Measurements from ENCODE around the gene CAPRIN1. TPM values are rescaled to one million over a fixed set of nuclear protein-coding genes. Genes with fewer than 3 reads are reported as not detected.

The CAPRIN1 gene
- polyA plus RNA-seq, 1 experiment: 183 TPM

DNA sequence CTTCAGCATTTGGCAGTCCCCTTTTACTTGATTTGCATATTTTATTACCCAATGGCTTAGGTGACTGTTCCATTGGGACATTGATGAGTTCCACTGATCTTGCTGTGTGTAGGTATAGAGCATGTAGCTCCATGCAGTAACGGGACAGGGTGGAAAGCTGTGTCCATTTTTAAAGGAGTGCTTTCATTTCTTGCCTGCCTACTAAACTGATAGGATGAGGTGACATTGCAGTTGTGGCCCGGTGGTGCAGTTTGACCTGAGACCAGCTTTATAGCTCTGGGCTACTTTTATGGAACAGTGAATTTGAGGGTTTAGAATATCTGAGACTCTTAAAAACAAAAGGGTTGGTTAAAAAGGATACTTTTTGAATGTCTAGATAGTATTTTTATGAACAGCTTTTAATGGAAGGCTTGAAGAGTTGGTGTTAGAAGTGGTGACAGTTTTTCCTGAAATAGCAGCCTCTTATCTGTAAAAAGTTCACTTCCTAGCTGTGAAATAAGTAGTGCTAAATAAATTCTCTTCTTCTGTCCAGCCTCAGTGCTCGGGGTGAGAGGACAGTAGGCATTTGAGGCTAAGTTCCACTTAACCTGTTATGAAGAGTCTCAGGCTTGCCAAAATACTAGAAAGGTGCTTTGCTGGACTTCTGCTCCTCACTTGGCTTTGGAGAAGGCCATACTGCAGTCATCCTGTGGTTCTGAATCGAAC lies 80.9 kb downstream of the CAPRIN1 start:
- no peak overlapping the region for H3K4me3 ChIP-seq (ENCODE audit: low read depth, low read length)
- no peaks in the 10 kb centered on the region for H3K27me3 ChIP-seq (ENCODE audit: control insufficient read depth, insufficient read depth, low read length)
- ChIA-PET CTCF (interaction anchor here (1.0 to 1.5 kb wide), 3 partner anchors 9 to 19 kb away, joined by 3 to 4 read pairs (median 3); no protein-coding TSS in a partner anchor), POLR2A (no interaction called here)
- no peak for DNase-seq (ENCODE audit: low read depth)
- H3K36me3 ChIP-seq (ENCODE audit: control insufficient read depth, insufficient read depth, low read length): peaks cover 37% of the 10 kb centered on the region
- TF ChIP-seq CTCF (IDR thresholded peaks at IDR 0.05; ENCODE audit: insufficient read depth, low read depth, low read length): no peak

GRCh38 chr11:34134765-34135164 lies 83.2 kb downstream of the CAPRIN1 start:
- POLR2A ChIA-PET: no interaction called here
- CTCF ChIA-PET: interaction anchor here (1.1 kb wide), 1 partner anchor 224 kb away, joined by 3 read pairs; no protein-coding TSS in a partner anchor
- peaks cover 50% of the 10 kb centered on the region for H3K36me3 ChIP-seq (ENCODE audit: control insufficient read depth, insufficient read depth, low read length)

GRCh38 chr11:34135439-34135838 lies 83.9 kb downstream of the CAPRIN1 start:
- CTCF ChIA-PET: interaction anchor here (0.5 to 1.1 kb wide), 3 partner anchors 15 to 298 kb away, joined by 3 read pairs; no protein-coding TSS in a partner anchor
- POLR2A ChIA-PET: no interaction called here
- H3K4me3 ChIP-seq (ENCODE audit: low read depth, low read length): no peak overlapping the region
- no peak for DNase-seq (ENCODE audit: low read depth)
- no peaks in the 10 kb centered on the region for H3K27me3 ChIP-seq (ENCODE audit: control insufficient read depth, insufficient read depth, low read length)
- peaks cover 50% of the 10 kb centered on the region for H3K36me3 ChIP-seq (ENCODE audit: control insufficient read depth, insufficient read depth, low read length)
- no peak for TF ChIP-seq CTCF (IDR thresholded peaks at IDR 0.05; ENCODE audit: insufficient read depth, low read depth, low read length)

More at GRCh38 chr11:34134765-34135164, 83.2 kb downstream of the CAPRIN1 start:
- no peak for DNase-seq (ENCODE audit: low read depth)
- TF ChIP-seq CTCF (IDR thresholded peaks at IDR 0.05; ENCODE audit: insufficient read depth, low read depth, low read length): no peak
- H3K27me3 ChIP-seq (ENCODE audit: control insufficient read depth, insufficient read depth, low read length): no peaks in the 10 kb centered on the region
- no peak overlapping the region for H3K4me3 ChIP-seq (ENCODE audit: low read depth, low read length)

GRCh38 chr11:34136420-34136819 lies 84.9 kb downstream of the CAPRIN1 start:
- DNase-seq (ENCODE audit: low read depth): no peak
- no peak for TF ChIP-seq CTCF (IDR thresholded peaks at IDR 0.05; ENCODE audit: insufficient read depth, low read depth, low read length)
- Histone ChIP-seq H3K4me3 (ENCODE audit: low read depth, low read length) (no peak overlapping the region), H3K27me3 (ENCODE audit: control insufficient read depth, insufficient read depth, low read length) (no peaks in the 10 kb centered on the region), H3K36me3 (ENCODE audit: control insufficient read depth, insufficient read depth, low read length) (peaks cover 49% of the 10 kb centered on the region)
- POLR2A ChIA-PET: no interaction called here
- CTCF ChIA-PET: no interaction called here

DNA sequence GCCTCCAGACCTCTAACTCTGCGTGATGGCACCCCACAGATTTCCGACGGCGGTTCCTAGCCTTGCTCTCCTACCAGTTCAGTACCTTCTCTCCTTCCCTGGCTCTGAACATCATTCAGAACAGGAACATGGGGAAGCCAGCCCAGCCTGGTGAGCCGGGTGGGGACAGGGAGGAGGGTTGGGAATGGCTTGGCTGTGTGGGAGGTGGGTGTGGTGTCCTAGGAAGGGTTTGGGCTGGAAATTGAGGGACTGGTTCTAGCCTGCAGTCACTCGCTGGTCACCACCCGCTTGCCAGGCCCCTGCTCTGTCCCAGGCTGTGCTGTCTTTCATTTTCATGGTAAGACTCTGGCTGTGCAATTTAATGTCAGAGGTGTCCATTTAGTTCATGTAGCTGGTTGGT lies 87.8 kb downstream of the CAPRIN1 start:
- ChIA-PET CTCF (interaction anchor here (0.6 kb wide), 1 partner anchor 420 kb away, joined by 3 read pairs; no protein-coding TSS in a partner anchor), POLR2A (no interaction called here)
- no peak for TF ChIP-seq CTCF (IDR thresholded peaks at IDR 0.05; ENCODE audit: insufficient read depth, low read depth, low read length)
- H3K27me3 ChIP-seq (ENCODE audit: control insufficient read depth, insufficient read depth, low read length): no peaks in the 10 kb centered on the region
- peaks cover 50% of the 10 kb centered on the region for H3K36me3 ChIP-seq (ENCODE audit: control insufficient read depth, insufficient read depth, low read length)
- no peak for DNase-seq (ENCODE audit: low read depth)
- H3K4me3 ChIP-seq (ENCODE audit: low read depth, low read length): no peak overlapping the region

Measured in BJ (cell line).